Muscle of back (tissue), 11 donors: ENCODE results near the gene VOPP1. TPM values are rescaled to one million over a fixed set of nuclear protein-coding genes. Genes with fewer than 3 reads are reported as not detected.
A peak's percentile ranks its signal among the peaks of the same experiment; 100 is the strongest.

ENCODE experiments used
- DNase-seq, 3 donors: peaks; one replicate each; pipeline versions ENCODE4 v3.0.0 to v3.0.0-alpha.2; 2013
- polyA plus RNA-seq, 10 donors: library from polyadenylated mRNA; unstranded; fragments of 120-200 nt; gene quantifications; one replicate each; pipeline ENCODE4 v1.2.1, GENCODE V29; 2013; ENCODE audit not compliant: insufficient read length in 10 of 10

VOPP1 gene
- polyA plus RNA-seq, 10 donors, result 23.9 to 29.3 (median 26.4) TPM

DNA sequence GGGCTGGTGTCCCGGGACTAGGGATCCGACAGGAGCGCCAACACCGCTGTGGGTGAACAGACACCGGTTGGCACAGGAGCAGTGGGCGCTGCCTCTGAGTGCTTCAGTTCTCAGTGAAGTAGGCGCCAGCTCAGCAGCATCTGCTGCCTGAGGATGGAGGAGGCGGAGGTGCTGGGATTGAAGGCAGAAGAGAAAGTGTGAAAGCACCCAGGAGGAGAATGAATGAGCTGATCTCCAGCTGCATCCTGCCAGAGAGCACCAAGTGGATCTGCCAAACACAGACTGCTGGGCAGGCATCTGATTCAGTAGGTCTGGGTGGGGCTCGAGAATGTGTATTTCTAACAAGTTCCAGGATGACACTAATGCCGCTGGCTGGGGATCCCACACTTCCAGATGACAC lies 132.7 kb downstream of the VOPP1 start:
- DNase-seq, result no peak

GRCh38 chr7:55438757-55439525 lies 133.4 kb downstream of the VOPP1 start:
- DNase-seq, result peak in 2 of 3 donors; percentile 29 to 34

DNA sequence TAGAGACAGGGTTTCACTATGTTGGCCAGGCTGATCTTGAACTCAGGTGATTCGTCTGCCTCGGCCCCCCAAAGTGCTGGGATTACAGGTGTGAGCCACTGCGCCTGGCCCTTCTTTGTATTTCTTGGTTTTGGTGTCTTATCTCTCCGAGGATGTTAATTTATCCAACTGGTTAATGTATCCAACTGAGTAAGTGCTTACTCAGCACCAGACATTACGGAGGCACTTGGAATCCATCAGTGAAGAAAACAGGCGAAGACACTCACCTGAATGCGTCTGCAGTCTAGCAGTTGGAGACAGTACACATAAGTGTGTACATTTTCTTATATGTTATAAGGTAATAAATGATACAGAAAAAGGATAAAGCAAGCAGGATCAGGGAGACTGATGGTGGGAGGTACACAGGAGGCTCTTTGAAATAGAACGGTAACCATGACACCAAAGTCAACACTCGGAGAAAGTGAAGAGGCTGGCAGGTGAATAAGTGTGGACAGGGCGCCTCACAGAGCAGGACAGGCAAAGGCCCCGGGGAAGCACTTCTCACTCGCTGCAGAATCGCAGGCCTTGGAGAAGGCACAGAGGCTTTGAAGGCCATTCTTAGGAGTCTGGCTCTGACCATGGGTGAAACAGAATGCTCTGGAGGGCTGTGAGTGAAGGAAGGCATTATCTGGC lies 134.1 kb downstream of the VOPP1 start:
- DNase-seq, result no peak

DNA sequence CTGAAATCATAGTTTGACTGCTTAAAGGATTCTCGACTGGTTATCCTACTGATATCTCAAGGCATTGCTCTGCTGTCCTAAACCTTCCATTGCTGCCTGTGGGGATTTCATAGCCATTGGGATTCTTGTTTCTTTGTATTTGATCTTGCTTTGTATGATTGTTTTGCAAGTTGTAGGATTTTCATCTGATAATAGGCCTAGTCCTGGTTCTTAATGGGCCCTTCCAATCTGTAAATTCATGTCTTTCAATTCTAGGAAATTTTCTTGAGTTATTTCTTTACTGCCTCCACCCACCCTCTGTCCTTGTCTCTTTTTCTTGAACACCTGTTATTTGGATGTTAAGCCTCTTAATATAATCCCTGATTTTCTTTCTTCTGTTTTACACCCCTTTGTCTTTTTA lies 134.9 kb downstream of the VOPP1 start:
- DNase-seq, result no peak

GRCh38 chr7:55436457-55436856 lies 135.8 kb downstream of the VOPP1 start:
- no peak for DNase-seq

DNA sequence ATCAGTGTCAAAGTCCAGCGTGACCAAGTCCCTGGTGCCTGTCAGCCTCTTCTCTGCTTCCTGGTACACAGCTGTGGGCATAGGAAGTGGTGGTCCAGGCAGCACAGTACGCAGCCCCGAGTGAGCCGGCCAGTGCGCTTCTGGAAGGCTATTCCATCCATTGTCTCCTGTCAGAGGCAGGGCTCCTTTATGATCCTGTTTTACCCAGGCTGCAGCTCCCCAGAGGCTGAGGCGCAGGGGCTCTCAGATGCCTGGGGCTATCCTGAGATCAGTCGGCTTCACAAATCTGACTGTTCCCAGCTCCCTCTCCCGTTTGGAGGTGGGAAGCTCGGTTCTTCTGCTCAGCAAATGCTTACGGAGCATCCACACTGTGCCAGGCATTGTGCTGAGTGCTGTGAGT lies 136.8 kb downstream of the VOPP1 start:
- no peak for DNase-seq

GRCh38 chr7:55432939-55433784 lies 139.1 kb downstream of the VOPP1 start:
- no peak for DNase-seq

- DNase-seq, result no peak
These were observed 139.8 kb downstream of the VOPP1 start for GRCh38 chr7:55432506-55432905.

- DNase-seq, result no peak
These were observed 140.4 kb downstream of the VOPP1 start for GRCh38 chr7:55431898-55432297.

GRCh38 chr7:55429835-55430499 lies 142.3 kb downstream of the VOPP1 start:
- DNase-seq, result no peak

DNA sequence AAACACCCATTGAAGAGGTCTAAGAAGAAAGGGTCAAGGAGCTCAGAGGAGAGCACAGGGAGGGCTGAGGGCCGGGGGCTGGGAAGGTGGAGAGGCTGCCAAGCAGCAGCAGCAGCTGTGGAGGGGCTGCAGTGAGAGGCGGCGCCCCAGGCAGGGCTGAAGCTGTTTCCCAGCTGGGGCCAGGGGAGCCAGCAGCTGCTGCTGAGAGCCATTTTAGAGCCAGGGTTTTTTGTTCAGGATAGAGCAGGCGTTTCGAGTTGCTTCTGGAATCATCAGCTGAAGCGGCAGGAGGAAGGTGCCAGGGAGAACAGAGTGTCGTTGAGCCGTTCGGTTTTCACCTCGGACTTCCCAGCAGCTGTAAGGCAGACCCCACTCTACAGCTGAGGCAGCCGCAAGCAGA lies 144.5 kb downstream of the VOPP1 start:
- DNase-seq, result peak; percentile 57 to 90 (median 65)

DNA sequence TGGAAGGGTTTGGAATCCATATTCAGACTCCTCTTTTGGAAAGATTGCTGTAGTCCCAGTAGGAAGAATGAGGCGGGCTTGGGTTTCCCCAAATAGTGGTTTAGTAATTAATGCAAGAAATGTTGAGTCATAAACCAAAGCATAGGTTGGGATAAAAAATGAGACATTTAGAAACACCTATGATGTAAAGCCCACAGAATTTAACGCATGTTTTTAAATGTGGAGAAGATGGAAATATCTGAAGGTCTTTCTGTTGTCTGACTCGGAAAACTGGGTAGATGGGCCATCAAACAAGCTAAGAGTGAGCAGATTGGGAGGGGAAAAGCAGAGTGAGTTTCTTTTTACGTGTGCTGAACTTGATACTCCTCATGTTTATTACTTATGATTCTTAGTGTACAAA lies 145.0 kb downstream of the VOPP1 start:
- DNase-seq, result no peak

DNA sequence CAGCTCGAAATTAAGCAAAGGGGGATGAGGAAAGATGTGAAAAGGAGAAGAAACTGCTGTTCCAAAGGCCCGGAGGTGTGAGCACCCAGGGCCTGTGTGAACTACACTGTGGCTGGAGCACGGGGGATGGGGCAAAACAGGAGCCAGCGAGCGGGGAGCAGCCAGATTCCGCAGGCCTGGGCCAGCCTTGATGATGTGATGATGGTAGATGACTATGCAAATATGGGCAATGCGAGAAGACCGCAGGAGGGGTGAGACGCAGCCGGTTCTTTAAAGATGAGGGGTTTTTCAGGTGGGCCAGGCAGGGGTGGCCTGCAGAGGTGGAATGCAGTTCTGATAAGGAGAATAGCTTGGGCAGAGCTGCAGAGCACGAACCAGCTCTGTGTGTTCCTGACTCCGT lies 145.6 kb downstream of the VOPP1 start:
- DNase-seq, result no peak

GRCh38 chr7:55425141-55425752 lies 147.1 kb downstream of the VOPP1 start:
- no peak for DNase-seq

- DNase-seq, result no peak
These were observed 148.4 kb downstream of the VOPP1 start for GRCh38 chr7:55423891-55424290.

DNA sequence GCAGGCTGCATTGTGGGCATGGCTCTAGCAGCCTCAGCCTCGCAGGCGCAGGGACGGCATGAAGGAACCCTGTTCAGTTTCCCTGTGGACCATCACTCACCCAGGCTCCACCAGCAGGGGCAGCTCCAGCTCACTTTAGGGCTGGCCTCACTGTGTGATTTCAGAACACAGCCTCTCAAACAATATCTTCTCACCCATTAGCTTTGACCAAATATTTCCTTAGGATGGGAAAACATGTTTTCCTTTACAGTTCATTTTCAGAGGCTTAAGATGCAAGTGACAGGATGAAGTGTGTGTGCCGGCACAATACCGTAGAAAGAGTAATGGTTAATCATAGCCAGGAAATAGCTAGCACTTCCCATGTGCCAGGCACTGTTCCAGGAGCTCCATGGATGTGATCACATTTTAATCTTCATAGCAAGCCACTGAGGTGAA lies 149.0 kb downstream of the VOPP1 start:
- DNase-seq, result no peak

Other genes starting within 250 kb of the VOPP1 start
- 10 to 100 TPM; 14.0 to 21.7 (median 16.5) TPM for gene LANCL2, start 207.2 kb downstream of the VOPP1 start, polyA plus RNA-seq